Mammary epithelial cell (primary cell): ENCODE data around the gene STARD4.

ENCODE experiments used
- EZH2 ChIP-seq: IDR thresholded peaks from 2 replicates; pipeline ENCODE4 v1.6.1; 2012; ENCODE audit warnings: low read length, inconsistent platforms, borderline replicate concordance
- TF ChIP-seq, protein P1 (sequence below), 2 donors: IDR thresholded peaks in 1 of 2; conservative IDR thresholded peaks in 1 of 2; 2 replicates each; pipeline ENCODE4 v1.5.1; 2011 to 2012; ENCODE audit warnings: inconsistent platforms in 2 of 2, low read length in 2 of 2, mild to moderate bottlenecking in 2 of 2, control low read depth in 1 of 2, low read depth in 1 of 2; ENCODE audit not compliant: insufficient read depth in 1 of 2; ENCODE audit errors: extremely low read depth in 1 of 2

DNA sequence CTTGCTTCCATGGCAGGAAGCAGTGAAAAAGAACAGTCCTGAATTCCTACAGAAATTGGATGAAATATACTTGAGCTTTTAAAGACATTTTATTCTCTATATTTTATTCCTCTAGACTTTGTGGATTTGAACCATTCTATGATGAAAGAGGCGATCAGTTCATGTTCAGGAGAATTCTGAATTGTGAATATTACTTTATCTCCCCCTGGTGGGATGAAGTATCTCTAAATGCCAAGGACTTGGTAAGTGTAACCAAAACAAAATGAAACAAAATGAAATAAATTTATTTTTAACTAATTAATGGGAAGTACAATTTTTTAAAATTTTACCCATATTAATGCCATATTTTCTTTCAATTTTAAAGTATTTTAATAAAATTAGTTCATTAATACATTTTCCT is 34.1 kb downstream of the STARD4 start:
- TF ChIP-seq, protein P1, sequence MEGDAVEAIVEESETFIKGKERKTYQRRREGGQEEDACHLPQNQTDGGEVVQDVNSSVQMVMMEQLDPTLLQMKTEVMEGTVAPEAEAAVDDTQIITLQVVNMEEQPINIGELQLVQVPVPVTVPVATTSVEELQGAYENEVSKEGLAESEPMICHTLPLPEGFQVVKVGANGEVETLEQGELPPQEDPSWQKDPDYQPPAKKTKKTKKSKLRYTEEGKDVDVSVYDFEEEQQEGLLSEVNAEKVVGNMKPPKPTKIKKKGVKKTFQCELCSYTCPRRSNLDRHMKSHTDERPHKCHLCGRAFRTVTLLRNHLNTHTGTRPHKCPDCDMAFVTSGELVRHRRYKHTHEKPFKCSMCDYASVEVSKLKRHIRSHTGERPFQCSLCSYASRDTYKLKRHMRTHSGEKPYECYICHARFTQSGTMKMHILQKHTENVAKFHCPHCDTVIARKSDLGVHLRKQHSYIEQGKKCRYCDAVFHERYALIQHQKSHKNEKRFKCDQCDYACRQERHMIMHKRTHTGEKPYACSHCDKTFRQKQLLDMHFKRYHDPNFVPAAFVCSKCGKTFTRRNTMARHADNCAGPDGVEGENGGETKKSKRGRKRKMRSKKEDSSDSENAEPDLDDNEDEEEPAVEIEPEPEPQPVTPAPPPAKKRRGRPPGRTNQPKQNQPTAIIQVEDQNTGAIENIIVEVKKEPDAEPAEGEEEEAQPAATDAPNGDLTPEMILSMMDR (conservative IDR thresholded peaks at IDR 0.05 in 1 of 2, IDR thresholded peaks at IDR 0.05 in 1 of 2; ENCODE audit: extremely low read depth in 1 of 2, insufficient read depth in 1 of 2, low read depth in 1 of 2, low read length in 2 of 2) = peak in 1 of 2 donors; percentile 24
- no peak for TF ChIP-seq EZH2
